NCI-H1694 treated with DMSO at 0.1 percent for 48 hours (cell line): ENCODE data around the gene GTSF1L.

Experiments used
- DNase-seq: peaks from one replicate; lab custom pipeline; 2025; lab: John Stamatoyannopoulos, UW

GTSF1L gene

DNA sequence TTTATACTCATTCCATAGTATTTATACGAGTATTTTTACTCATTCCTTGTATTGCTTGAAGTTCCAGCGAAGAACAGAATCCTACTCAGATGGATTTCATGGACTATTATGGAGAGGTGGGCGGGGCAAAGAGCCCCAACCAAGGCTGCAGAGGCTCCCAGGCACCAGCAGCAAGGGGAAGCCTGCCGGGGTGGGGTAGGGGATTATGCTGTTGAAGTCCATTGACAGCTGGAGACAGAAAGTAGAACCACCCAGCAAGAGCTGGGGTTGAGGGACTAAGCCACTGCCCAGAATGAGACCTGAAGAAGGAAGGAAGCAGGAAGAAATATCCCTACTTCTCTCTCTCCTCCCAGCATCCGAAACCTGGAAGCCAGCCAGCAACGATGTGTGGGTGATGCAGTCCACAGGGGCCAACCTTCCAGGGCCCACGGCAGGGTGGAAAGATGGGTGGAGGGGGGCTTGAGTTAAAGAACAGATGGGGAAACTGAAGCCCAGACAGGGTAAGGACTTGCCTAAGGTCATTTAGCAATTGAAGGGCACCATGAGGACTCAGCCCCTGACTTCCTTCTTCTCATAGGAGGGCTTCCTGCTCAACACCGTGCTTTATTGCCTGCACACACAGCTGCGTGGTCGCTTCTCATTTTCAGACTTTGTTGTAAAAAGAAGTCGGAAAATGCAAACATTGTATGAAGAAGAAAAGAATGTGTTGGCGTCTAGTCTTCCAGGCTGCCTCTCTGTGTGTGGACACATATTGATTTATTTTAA lies 18.3 kb upstream of the GTSF1L start:
- DNase-seq = no peak

DNA sequence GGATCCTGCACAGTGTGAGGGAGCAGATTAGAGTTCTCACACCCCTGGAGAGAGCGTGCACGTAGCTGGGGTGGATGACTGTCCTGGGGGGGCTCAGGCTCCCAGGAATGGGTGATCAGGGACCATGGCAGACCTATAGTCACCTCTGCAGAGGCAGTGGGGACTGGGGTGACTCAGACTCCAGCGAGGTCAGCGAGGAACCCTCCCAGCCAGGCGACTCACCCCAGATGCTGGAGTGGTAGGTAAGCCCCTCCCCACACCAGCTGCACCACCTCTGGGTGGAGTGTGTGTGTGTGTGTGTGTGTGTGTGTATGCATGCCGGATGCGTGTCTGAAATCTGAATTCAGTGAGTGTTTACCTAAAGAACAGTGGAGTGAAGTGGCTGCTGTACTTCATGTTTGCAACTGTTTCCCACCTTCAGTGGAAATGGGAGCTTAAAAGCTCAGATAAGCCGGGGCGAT lies 17.4 kb upstream of the GTSF1L start:
- DNase-seq = no peak

DNA sequence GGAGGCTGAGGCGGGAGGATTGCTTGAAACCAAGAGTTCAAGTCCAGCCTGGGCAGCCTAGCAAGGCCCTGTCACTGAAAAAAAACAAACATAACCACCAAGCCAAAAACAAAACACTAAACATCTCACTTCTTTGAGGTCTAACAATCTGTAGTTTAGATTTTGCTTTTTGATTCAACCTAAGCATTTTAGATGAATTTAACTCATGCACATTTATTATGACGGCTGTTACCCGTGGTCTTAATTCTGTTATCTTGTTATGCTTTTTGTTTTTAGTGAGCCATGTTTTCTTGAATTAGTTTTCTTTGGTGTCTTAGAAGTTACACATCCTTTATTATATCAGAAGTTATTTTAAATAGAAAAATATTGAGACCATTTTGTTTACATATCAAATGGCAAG lies 13.8 kb upstream of the GTSF1L start:
- DNase-seq = no peak

DNA sequence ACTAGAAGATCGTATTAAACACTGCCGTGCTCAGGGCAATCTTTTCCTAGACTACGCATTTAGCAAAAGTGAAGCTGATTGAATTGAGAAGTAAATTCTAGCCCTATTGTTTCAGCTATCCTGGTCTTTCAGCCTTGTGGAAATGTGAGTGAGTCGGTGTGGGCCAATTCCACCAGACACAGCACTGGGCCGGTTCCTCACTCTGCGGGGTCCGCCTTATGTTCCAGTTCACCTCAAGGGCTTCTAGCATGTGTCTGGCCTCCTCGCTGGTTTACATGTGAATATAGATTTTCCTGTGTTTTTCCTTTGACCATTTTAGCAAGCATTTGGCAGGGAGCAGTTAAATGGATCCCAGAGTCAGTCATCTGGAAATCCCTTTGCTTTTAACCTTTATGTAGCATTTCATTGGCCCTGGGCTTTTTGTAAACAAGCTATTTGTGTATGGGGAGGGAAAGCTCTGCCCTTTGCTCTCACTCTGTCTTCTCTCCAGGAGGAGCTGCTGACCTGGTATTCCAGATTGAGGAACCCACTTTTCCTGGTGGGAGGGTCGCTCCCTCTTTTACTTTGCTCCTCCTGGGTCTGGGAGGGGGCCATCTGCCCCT lies 12.4 kb upstream of the GTSF1L start:
- no peak for DNase-seq

- no peak for DNase-seq
Observed at GRCh38 chr20:43737925-43738324, 11.1 kb upstream of the GTSF1L start.

DNA sequence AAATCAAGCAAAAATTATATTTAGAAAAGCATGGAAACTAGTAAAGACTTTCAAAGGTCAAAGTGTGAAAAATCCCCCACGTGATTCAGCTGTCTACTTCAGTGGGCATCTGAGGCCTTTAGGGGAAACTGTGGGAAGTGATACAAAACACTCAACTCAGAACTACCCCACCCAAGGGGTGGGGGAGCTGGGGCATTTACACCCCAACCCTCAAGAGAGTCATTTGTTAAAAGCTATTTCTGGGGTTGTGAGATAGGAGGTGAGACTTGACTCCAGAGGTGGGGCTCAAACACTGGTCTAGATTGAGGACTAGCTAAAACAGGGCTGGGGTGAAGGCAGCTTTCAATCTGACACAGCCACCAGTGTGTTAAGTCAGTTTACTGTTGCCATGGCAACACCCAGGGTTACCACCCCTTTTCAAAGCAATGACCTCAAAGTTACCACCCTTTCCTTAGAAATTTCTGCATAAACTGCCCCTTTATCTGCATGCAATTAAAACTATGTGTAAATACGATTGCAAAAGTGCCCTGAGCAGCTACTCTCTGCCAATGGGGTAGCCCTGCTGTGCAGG lies 9.9 kb upstream of the GTSF1L start:
- DNase-seq = no peak

DNA sequence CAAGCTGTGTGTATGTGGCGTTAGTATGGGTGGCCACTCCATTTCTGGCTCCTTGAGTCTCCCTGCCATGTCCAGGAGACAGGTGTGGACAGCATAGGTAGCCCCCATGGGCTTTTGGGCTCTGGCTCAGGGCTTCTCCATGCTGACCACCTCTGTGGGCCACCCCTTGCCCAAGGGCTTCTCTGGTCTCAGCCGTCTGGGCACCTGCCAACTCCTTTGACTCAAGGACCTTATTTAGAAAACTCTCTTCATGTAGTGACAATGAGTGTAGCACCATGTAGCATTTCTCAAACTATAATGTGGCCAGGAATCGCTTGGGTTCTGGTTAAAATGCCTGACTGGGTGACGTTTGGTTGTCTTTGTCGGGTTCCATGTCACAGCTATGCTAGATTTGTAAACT lies 5.1 kb upstream of the GTSF1L start:
- no peak for DNase-seq

GRCh38 chr20:43731469-43731868 lies 4.7 kb upstream of the GTSF1L start:
- no peak for DNase-seq

- DNase-seq = no peak
Observed at GRCh38 chr20:43728686-43729255, 2.0 kb upstream of the GTSF1L start.

- no peak for DNase-seq
Observed at GRCh38 chr20:43727980-43728590, 1.3 kb upstream of the GTSF1L start.

DNA sequence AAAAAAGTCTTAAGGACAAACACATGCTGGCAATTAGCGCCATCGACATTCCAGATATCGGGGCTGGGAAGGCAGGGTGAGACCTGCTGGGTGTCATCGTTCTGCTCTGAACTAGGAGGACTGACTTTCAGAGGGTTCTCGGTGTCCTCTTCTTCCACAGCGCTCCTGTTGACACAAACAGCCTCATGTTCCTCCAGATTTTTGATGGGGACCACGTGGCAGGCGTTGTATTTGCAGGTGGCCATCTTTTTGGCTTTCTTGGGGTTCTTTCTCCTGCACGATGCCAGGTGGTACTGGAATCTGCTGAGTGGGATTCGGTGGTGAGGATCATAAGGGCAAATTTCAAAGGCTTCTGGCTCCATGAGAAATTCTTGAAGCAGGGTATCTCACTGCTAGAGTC lies 469 bp downstream of the GTSF1L start:
- DNase-seq = no peak

DNA sequence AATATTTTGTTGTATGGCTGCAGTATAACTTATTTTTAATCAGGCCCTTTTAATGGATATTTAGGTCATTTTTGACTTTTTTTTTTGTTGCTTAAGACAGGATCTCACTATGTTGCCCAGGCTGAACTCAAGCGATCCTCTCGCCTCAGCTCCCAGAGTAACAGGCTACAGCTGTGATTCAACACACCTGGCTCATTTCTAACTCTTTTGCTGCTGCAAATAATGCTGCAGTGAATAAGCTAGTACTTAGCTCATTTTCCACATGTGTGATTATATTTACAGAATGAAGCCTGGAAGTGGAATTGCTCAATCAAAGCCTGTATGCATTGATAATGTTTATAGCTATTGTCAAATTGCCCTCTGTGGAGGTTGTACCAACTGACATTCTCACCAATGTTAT lies 1.1 kb downstream of the GTSF1L start:
- no peak for DNase-seq

DNA sequence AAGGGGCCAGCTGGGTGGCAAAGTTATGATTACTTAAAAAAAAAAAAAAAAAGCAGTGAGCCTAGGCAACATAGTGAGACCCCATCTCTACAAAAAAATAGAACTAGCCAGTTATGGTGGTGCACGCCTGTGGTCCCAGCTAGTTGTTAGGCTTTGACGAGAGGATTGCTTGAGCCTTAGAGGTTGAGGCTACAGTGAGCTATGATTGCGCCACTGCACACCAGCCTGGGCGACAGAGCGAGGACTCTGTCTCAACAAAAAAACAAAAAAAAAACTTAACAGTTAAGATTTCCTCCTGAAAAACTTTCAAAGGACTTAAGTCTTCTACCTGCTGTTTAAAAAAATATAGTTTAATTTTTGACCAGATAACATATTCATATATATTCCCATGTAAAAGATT lies 2.4 kb downstream of the GTSF1L start:
- no peak for DNase-seq

DNA sequence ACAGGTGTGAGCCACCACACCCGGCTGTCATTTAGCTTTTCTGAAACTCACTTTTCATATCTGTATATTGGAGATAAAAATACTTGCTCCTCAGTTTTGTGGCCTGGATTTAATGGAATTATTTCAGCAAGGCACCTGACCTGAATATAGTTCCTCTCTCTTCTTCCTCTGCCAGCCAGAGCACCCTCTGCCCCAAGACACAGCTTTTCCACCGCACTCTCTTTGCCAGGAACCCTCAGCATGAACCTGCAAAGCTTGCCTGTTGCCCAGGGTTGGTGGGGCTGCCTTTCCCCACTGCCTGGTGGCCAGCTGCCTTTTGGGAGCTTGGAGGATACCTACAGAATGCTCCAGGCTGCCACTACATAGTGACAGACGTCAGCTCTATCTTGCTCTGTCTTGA lies 3.1 kb downstream of the GTSF1L start:
- DNase-seq = no peak

GRCh38 chr20:43723186-43723585 lies 3.6 kb downstream of the GTSF1L start:
- DNase-seq = no peak

GRCh38 chr20:43722153-43722505 lies 4.7 kb downstream of the GTSF1L start:
- no peak for DNase-seq

GRCh38 chr20:43721429-43722152 lies 5.2 kb downstream of the GTSF1L start:
- no peak for DNase-seq

DNA sequence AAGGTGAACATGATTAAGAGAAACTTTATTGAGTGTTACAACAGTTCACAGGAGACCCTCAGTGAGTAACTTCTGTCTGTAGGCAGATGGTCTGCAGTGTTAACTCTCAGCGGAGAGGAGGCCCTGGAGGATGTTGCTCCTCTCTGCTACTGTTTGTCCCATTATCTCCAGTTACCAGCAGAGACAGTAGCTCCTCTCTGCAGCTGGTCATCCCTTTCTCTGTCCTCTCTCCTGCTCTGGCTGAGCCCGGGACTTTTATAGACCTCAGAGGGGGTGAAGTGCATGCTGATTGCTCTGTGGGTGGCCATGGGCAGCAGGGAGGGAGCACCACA lies 5.7 kb downstream of the GTSF1L start:
- DNase-seq = no peak

DNA sequence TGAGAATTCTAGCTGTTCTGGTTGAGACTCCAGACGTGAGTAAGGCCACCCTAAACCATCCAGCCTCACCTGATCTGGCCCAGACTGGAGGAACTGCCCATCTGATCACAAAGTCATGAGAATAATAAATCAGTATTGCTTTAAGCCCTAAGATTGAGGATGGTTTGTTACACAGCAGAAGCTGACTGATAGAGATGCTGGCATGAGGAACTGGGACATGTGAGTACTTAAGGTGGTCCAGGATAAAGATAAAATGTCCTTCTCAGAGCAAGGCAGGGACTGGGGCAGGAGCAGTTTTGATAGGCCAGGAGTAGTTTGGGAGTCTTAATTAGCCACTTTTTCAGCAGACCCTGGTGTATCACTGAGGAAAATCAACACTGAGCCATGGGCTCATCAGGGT lies 6.8 kb downstream of the GTSF1L start:
- no peak for DNase-seq

GRCh38 chr20:43717616-43717995 lies 9.2 kb downstream of the GTSF1L start:
- DNase-seq = no peak

DNA sequence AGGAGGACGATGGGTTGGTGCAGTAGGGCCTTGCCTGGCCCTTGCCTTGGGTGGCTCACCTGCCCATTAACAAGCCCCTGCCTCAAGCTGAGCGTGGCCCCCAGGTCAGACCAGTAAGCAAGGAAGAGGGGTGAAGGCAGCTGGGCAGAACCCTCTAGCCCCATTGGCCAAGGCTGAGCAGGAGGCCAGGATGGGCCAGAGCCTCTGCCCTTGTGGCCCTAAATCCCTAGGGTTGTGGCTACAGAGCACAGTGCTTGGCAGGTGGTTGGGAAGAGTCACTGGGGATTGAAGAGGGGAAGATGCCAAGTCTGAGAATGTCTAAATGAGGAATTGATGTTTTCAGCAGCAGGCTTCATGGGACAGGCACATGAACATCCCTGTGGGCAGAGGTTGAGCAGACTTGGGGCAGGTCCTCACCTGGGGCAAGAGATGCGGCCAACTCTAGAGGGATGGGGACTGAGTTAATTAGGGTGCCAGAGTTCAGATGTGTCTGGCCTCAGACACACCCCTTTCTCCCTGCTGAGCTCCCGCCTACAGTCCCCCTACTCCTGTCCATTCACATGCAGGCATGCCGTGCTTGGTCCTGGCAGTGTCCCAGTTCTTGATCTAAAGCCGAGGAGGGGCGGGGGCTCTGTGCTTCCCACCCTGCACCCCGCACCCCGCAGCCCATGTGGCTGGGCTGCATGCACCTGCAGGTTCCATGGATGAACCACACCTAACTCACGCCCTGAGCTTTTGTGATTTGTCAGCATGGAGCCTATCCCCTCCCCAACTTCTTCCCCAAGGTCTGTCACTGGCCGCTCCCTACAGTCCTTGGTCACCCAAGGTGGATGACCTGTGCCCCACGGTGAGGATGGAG lies 9.8 kb downstream of the GTSF1L start:
- no peak for DNase-seq
